Measurements from ENCODE around the gene APOM.

Gene APOM

GRCh38 chr6:31686483-31686882, 30.8 kb downstream of the APOM start:
- DNase-seq, result no peak

DNA sequence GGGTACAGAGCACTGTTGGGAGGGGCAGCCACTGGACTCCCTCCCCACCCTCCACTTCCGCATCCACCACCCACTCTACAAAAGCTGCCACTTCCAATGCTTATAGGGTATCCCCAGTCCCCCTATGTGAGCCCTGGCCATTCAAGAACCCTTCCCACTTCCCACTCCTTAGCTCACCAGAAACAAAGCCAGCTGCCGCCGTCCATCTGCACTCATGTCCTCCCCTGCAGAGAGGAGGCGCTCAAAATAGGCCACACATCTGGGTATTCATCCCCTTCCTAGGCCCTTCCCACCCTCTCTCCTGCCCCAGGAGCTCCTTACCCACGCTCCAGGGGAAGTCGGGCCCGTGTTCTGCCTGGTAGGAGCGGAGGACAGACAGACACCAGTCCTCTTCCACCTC, 31.6 kb downstream of the APOM start:
- no peak for DNase-seq

DNA sequence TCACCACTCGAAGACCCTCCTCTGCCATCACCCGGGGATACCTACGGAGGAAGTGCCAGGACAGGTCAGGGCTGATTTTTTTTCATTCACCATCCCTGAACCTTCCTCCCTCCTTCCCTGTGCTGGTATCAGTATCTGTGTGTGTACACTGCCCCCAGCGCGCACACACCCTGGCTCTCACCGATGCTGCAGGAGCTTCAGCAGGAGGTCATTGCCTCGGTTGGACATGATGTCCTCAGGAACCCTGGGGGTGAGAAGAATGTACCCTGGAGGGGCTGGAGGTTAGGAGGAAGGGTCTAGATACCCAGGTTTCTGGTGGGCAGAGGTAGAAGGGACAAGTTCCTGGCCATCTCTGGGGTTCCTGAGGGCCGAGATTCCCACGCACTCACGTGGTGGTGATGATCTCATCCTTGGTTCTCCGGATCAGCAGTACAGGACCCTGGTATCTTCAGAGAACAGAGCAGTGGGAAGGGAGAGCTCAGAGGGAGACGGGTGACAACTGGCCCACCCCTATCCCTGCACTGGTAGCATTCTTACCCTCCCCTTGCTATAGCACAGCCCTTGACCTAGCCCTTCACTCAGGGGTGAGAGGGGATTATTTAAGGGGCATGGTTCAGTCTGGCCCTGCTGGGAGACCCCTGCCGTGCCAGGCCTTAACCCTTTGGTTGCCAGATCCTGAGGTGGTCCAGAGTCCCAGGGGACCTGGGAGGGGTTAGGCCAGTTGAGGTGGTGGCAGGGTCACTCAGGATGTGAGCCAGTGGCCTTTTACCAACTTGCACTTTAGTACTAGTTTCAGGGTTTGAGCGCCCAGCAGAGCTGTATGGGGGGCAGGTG, 32.4 kb downstream of the APOM start:
- no peak for DNase-seq

GRCh38 chr6:31689249-31690110, 33.8 kb downstream of the APOM start:
- no peak for DNase-seq

- DNase-seq, result no peak
Measured at GRCh38 chr6:31690231-31691077, 34.8 kb downstream of the APOM start.

DNA sequence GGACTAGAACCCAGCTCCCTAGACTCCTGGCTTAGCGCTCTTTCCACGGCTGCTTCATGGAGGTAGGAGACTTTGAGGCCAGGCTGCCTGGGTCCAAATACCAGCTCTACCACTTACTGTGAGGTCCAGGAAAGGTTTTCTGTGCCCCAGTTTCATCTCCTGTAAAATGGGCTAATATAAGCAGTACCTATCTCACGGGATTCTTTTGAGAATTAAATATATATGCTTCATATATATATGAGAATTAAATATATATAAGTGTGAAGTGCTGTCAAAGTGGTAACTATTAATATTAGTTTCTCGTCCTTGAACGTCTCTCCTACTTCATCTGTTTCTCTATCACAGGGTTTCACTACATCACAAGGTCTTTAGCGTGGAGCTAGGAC, 35.4 kb downstream of the APOM start:
- DNase-seq, result no peak

- no peak for DNase-seq
Measured at GRCh38 chr6:31691564-31692108, 35.9 kb downstream of the APOM start.

- DNase-seq, result no peak
Measured at GRCh38 chr6:31692353-31692752, 36.7 kb downstream of the APOM start.

DNA sequence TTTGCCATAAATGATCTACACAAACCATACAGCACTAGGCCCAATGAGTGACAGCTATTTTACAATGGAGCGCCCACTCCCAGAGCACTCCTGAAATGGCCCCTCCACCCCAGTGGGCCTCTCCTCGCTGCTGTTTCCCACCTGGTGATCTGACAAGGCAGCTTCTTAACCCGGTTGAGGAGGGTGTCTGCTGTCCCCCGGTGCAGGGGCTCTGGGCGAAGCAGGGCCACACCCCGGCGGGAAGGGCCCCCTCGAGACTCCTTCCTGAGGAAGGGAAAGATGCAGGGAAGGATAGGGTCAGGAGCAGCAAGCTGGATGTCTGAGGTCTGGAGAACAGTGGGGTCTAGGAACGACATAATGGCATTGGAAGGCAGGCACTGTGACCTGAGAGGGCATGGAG, 37.2 kb downstream of the APOM start:
- no peak for DNase-seq

DNA sequence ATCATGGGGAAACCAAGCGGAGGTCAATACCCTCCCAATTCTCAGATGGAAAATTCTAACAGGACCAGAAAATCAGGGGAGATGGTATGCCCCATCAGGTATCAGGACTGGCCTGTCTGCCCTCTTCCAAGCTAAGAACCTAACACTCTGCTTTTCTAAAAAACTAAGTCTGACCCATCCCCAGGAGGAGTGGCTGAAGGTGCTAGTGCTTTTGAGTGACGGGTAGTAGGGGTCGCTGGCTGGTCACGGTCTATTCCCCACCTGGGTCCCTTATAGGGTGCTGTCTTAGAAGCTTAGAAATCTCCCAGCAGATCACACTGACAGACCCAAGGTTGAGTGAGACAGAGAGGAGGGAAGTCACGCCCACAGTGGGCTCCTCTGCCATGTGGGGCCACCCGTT, 37.8 kb downstream of the APOM start:
- DNase-seq, result no peak

GRCh38 chr6:31697555-31697954, 41.9 kb downstream of the APOM start:
- DNase-seq, result no peak

DNA sequence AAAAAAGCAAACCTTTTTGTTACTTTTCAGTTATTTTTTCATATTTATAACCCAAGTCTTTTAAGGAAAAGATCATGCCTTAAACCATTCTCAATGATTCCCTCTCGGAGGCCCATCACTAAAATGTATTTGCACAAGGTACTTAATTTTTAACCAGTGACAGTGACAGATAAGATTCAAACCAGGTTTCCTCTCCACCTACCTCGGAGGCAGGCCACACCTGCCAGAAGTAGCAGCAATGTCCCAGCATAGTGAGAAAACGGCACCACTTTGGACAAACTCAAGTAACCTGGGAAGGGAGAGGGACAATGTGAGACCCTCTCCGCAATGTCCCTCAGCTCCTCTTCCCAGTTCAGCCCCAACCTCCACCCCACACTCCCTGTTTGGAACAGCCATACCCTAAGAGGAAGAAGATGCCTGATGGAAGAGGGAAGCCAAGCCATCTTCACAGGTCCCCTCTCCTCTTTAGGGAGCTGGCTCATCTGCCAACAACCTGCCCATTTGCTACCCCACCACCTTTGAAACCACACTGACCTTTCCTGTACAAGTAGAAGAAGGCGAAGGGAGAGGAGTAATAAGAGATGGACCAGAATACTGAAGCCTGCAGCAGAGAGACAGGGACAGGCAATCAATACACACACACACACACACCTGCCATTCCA, 45.2 kb downstream of the APOM start:
- no peak for DNase-seq

- no peak for DNase-seq
Measured at GRCh38 chr6:31701666-31702404, 46.1 kb downstream of the APOM start.

DNA sequence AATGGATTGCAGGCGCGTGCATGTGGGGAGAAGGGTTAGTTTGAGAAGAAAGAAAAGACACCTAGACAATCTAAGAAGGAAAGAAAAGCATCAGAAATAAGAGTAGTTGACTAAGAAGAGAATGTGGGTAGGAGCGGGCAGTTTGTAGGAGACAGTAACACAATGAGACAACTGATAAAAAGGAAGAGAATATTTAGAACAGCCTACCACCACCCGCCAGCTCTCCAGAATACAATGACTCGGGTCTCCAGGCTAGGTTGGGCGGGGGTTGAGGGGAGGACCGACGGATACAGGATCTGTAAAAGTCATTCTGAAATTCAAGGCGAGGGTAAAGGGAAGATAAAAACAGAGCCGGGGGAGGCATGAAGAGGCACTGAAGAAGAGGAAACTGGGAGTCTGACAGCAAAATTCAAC, 46.7 kb downstream of the APOM start:
- DNase-seq, result no peak

DNA sequence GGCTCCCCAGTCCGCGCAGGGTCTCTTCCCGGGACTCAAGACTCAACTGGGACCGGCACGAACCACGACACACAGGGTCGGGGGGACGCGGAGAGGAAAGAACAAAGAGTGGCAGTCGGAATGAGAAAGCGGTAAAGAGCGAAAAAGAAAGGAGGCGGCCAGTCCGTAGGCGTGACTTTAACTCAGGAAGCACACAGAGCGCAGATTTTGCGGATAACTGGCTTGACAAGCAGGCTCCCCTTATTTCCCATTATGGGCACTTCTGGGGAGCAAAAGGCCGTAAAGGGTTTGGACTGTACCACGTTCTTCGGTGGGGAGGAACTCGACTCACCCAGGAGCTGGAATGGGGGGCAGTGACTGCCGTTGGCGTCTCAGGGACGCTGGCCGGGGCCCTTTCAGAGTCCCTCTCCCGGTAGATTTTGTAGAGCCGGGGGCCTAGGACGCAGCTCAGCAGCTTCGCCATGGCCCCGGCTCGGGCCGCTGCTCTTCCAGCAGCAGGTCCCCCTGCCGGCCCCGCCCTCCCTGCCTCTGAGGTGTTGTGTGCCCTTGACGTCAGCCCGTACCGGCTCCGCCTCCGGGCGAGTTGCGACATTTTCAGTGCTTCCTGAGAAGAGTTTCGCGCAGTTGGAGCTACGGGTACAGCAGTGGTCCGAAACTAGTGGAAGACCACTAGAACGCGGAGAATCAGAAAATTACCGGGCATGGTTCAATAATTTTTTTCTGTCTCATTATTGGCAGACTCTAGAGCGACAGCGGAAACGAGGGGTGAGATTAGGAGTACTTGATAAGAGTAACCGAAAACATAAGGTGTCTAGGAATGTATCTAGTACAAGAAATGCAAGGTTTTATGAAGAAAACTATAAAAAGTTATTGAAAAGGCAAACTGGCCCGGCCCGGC, 47.4 kb downstream of the APOM start, which contains the start of gene ABHD16A:
ABHD16A (minus strand) TSS at position 506 of the 898 bp plus-strand sequence; CDS start at position 463, 43 bp downstream.
- DNase-seq, result peak; percentile 84 to 99

GRCh38 chr6:31705931-31706330, 50.2 kb downstream of the APOM start:
- no peak for DNase-seq

GRCh38 chr6:31706599-31706998, 50.9 kb downstream of the APOM start, which contains the start of gene LY6G6F:
Gene LY6G6F, plus strand, starts transcription at chr6:31706866. Its CDS starts 41 bp downstream, at chr6:31706907.
- no peak for DNase-seq

GRCh38 chr6:31707701-31708100, 52.0 kb downstream of the APOM start:
- DNase-seq, result no peak

All from cerebellar nuclear complex (tissue), 1 donor.